Measurements from ENCODE around the gene LMLN.
"Not testable (repeated sequence)": the region's sequence is repeated elsewhere in the genome, so short reads cannot be mapped to it uniquely, and the experiment has no call there.

Gene LMLN

DNA sequence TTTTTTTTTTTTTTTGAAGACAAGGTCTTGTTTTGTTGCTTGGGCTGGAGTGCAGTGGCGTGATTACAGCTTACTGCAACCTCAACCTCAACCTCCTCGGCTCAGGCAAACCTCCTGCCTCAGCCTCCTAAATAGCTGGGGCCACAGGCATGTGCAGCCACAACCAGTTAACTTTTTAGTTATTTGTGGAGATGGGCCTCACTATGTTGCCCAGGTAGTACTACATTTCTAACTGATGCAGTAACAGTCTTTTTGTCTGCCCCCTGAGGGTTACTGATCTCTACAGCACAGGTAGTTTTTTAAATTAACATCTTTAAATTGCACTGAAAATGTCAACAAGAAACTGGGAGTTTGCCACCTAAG, 3.4 kb upstream of the LMLN start:
- DNase-seq: no peak

DNA sequence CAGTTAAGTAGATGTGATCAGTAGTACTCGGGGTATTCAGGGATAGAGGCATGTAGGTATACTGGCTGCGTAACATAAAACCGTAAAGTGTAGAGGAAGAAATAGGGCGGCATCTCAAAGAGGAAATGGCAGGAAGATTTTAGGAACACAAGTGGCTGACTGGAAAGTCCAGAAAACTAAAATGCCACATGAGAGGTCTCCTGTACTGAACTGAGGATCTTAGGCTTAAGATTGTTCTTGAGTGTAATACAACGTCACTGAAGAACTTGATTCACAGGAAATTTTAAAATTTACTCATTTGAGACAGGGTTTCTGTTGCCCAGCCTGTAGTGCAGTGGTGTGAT, 2.3 kb upstream of the LMLN start:
- DNase-seq: no peak

DNA sequence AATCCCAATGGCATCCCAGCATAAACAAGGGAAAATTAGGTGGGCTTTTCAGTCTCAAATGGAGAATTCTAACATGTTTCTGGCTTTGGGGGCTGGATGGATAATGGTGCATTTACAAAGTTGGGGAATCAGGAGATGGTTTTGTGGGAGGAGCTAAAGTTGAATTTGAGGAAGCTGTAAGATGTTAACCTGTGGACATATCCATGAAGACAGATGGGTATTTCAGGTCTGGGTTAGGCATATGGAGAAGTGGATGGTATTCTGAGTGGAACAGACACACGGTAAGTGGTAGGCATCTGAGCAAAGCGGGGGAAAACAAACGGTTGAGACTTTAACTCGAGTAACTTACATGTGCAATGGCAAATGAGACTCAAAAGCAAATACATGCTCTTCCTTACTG, 1.7 kb upstream of the LMLN start:
- no peak for DNase-seq

DNA sequence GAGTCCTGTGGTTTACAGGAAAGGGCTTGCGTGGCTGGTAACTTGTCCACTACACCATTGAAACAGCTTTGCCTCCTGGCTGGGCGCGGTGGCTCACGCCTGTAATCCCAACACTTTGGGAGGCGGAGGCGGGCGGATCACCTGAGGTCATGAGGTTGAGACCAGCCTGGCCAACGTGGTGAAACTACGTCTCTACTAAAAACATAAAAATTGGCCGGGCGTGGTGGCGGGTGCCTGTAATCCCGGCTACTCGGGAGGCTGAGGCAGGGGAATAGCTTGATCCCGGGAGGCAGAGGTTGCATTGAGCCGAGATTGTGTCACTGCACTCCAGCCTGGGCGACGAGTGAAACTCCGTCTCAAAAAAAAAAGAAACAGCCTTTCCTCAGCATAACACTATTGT, 1.2 kb upstream of the LMLN start:
- DNase-seq: not testable (repeated sequence)

DNA sequence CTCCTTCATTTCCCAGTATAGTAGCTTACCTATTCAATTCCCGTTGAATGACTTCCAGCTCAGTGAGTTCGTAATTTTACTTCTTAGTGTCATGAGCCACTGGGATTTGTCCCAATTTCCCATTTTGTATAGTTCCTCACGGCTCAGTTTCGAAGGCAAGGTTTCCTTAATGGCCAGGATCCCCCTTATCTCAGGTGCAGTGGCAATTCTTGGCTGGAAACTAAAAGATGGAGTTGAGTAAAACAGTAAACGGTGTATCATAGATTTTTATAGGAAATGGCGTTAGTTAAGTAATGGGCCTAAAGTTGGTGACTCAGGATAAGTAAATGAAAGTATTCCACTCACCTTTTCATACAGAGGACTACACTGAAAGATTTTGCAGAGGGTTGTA, 522 bp upstream of the LMLN start:
- DNase-seq: no peak

DNA sequence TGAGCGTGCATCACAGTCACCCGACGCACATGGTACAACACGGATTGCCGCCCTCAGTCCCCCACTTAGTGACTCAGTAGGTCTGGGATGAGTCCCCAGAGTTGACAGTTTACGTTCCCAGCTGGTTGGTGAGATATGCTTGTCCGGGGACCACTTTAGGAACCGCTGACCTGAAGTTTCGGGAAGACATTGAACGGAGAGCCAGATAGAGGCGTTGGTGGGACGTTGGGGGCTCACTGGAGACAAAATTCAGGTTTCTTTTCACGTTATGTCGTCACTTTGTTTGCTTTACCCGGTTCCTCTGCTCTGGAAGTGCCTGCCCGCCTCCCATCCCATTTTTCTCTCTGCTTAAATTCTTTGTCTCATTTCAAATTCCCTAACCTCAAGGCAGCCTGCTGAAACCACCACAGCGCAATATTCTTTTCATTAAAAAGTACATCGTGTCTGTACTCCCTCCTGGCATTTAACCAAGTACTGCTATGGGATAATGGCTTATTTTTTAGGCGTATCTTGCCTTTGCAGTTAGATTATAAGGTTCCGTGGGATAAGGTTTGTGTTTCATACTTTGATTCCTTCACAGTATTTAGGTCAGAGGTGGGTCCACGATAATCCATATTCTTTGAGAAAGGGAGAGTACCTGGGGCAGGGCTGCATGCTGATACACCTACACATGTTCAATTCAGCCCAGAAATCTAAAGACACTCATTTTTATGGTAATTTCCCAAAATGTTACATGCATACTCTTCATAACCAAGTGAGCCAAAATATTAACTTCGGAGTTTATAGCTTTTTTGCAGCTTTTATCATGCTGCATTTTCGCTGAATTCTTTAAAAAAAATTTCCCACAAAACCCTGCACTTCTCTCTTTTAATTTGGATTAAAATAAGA, 921 bp downstream of the LMLN start:
- no peak for DNase-seq

DNA sequence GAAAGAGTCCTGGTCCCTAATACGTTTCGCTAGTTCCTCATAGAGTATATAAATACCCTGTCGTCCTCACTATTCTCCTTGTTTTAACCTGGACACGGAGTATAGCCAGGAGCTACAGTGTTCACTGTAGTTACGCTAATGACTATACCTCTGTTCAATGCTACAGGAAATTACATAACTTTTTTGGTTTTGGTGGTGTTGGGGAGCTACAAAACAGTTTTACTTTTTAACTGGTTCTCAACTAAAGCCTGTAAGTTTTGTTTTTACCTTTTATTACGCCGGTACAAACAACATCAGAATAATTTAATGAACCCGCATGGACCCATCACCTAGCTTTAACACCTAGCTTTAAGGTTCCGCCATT, 1.5 kb downstream of the LMLN start:
- no peak for DNase-seq

DNA sequence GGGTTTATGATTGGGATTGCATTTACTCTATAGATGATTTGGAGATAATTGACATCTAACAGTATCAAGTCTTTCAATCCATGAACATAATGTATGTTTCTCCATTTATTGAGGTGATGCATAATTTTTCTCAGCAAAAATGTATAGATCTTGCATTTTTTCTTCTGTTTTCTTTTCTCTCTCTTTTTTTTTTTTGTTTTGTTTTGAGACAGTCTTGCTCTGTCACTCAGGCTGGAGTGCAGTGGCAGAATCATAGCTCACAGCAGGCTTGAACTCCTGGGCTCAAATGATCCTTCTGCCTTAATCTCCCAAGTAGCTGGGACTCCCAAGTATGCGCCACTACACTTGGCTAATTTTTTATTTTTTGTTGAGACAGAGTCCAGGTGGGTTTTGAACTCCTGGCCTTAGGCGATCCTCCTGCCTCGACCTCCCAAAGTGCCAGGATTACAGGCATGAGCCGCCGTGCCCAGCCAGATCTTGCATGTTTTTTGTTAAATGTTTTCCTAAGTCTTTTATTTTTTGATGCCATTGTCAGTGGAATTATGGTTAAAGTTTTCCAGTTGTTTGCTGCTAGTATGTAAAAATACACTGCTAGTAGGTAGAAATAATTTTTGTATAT, 3.1 kb downstream of the LMLN start:
- no peak for DNase-seq

DNA sequence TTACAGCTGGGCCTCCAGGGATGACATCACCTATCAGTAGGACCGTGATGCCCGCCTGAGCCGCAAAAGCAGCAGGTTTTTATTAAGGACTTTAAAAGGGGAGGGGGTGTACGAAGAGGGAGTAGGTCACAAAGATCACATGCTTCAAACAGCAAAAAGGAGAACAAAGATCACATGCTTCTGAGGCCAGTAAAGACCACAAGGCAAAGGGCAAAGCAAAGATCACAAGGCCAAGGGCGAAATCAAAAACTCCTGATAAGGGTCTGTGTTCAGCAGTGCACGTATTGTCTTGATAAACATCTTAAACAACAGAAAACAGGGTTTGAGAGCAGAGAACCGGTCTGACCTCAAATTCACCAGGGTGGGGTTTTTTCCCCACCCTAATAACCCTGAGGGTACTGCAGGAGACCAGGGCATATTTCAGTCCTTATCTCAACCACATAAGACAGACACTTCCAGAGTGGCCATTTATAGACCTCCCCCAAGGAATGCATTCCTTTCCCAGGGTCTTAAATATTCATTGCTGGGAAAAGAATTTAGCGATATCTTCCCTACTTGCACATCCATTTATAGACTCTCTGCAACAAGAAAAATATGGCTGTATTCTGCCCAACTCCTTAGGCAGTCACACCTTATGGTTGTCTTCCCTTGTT, 7.4 kb downstream of the LMLN start:
- not testable (repeated sequence) for DNase-seq

DNA sequence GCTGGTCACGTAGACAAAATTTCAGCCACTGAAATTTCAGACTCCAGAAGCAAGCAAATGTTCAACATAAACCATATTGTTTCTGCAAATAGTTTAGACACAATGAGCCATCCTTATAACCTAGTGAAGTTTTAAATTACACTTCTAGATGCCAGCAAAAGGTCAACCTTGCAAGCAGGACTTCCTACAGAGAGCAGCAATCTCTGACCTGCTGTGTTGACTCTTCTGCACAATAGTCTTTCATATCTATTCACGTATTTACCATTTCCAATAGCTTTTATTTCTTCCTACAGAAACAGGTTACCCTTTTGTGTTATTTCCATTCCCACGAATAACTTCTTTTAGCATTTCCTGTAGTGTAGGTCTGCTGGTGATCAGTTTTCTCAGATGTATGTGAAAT, 10.6 kb downstream of the LMLN start:
- no peak for DNase-seq

DNA sequence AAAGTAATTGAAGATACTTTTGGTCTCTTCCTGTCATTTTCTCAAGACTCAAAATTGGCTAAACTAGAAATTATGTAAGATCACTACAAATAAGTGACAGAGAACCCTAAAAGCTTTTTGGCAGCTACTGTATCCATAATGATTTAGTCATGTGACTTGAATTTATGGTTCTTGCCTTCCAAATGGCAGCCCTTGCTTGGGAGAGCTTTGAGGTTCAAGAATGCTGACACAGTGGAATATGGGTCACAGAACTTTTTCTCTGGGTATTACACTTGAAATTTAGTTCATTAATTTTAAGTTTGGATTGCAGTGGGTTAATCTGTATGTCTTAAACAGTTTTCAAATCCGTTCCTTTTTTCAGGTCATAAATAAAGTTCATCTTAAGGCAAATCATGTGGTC, 14.0 kb downstream of the LMLN start:
- DNase-seq: no peak

DNA sequence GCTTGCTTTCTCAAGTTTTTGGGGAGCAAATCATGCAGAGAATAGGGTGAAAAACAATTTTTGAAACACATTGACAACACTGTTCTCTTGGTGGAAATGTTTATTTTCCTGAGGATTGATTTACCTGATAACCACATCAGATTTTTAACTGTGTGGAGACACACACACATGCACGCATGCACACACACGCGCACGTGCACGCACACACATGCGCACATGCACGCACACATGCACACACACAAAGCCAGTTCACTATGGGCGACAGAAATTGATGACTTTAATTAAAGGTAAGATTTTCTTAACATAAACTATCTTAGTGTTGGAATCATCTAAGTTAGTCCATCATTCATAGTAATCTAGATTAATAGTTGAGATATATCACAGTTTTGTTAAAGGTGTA, 15.3 kb downstream of the LMLN start:
- no peak for DNase-seq

DNA sequence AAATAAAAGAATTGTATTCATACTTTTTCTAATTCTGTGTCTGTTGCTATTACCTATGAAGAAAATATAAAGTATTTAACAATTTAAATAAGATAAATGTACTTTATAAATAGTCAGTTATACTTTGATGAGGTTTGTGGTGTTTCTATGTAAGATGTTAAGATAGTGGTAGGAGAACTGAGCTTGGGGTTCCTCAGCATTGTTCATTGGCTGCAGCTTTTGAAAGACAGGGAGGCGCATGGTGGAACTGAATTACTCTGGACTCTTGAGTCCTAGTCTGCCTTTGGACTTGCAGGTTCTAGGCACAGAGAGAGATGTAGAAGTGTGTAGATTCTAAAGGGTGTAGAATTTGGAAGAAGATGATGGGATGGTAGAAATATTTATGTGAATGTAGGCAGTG, 23.1 kb downstream of the LMLN start:
- DNase-seq: no peak

DNA sequence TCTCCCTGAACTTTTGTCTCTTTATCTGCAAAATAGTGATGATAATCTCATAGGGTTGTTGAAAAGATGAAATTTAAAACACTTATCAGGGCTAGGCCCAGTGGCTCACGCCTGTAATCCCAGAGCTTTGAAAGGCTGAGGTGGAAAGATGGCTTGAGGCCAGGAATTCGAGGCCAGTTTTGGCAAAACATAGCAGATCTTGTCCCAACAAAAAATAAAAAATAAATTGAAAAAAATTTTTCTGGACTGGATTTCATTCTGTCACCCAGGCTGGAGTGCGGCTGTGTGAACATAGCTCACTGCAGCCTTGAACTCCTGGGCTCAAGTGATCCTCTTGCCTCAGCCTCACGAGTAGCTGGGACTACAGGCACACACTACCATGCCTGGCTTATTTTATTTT, 29.6 kb downstream of the LMLN start:
- no peak for DNase-seq

DNA sequence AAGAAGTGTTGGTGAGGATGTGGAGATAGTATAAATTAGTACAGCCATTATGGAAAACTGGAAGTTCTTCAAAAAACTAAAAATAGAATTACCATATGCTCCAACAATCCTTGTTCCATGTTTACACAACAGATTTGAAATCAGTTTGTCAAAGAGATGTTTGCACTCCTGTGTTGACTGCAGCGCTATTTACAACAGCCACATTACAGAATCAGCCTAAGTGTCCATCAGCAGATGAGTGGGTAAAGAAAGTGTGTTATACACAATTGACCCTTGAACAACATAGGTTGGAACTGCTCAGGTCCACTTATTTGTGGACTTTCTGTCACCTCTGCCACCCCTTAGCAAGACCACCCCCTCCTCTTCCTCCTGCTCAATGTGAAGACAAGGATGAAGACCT, 34.7 kb downstream of the LMLN start:
- no peak for DNase-seq

DNA sequence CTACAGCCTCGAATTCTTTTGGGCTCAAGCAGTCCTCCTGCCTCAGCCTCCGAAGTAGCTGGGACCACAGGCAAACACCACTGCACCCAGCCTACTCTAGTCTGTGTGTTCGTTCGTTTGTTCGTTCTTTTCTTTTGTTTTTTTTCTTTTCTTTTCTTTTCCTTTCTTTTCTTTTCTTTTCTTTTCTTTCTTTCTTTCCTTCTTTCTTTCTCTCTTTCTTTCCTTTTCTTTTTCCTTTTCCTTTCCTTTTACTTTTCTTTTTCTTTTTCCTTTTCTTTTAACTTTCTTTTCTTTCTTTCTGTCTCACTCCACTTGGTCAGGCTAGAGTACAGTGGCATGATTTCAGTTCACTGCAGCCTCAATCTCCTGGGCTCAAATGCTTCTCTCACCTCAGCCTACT, 36.8 kb downstream of the LMLN start:
- DNase-seq: no peak

DNA sequence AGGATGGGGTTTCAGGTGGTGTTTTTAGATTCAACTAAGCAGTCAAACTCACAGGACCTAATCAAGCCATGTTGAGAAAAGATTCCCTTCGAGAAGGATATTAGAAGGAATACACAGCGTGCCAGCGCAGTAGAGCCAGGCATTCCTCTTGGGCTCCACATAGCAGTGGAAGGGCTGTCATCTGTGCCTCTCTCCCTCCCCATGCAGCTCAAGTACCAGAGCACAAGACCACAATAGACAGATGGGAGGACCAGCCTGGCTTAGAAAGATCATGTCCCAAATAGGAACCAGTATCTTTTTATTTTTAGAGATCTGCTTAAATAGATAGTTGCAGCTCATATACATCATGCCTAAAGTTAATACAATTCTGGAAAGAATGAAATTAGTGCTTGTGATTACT, 37.9 kb downstream of the LMLN start:
- no peak for DNase-seq

DNA sequence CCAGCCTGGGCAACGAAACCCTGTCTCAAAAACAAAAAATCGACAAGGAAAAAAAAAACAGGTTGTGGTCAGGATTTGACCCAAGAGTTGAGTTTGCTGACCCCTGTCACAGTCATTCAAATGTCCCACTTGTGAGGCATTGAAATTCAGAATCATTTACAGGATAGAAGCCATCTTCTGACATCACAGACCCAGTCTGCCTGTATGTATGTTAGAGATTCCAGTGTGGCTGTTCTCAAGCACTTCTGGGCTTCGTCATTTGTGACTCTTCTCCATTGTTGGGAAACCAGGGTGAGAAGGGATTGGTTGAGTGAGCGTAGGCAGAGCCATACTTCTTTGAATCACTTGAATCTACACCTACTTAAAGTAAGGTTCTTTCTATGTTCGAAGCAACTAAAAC, 57.1 kb downstream of the LMLN start:
- no peak for DNase-seq

DNA sequence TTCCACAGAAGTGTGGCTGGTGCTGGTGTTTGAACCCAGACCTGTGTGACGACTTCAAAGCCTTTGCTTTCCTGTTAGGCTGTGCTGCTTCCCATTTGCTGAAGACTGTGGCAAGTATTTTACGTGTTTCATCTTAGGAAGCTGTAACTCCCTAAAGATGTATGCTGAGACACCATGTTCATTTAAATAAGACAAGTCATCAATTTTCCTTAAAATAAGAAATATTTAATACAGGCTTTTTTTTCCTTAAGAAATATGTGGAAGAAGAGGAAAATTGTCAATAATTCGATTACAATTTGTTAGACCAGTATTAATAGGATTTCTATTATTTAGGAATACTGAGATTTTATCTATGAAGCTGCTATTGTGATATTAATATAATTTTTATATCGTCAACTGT, 58.4 kb downstream of the LMLN start:
- DNase-seq: no peak

DNA sequence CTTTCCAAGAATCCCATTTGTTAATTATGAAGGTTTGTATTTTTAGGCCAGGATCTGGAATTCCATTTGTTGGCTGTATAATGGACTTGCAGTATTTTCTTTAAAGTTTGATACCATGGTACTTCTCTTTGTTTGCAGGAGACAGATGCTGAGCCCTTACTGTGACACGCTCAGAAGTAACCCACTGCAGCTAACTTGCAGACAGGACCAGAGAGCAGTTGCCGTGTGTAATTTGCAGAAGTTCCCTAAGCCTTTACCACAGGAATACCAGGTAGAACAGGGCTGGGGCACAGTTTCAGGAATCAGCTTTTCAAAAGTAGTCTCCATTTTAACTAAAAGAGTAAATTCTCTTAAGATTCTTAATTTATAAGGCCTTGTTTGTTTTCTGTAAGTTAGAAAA, 59.1 kb downstream of the LMLN start:
- no peak for DNase-seq

DNA sequence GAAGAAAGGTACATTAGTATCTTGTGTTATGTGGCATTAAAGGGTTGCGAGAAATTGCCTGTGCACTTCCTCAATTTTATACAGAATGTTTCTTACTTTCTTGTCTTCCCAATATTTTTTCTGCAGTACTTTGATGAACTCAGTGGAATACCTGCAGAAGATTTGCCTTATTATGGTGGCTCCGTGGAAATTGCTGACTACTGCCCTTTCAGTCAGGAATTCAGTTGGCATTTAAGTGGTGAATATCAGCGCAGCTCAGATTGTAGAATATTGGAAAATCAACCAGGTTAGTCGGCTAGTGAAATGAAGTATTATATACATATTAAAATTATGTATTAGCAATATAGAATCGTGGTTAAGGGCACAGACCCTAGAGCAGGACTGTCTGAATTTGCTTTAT, 61.3 kb downstream of the LMLN start:
- DNase-seq: no peak

DNA sequence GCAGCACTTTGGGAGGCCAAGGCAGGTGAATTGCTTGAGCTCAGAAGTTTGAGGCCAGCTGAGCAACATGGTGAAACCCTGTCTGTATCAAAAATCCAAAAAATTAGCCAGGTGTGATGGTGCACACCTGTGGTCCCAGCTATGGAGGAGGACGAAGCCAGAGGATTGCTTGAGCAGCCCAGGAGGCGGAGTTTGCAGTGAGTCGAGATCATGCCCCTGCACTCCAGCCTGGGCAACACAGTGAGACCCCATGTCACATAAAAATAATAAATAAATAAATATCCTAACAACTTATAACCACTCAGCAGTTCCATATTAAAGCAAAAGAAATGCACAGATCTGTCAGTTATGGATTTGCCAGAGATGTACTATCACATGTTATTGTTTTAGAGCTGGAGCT, 62.6 kb downstream of the LMLN start:
- no peak for DNase-seq

DNA sequence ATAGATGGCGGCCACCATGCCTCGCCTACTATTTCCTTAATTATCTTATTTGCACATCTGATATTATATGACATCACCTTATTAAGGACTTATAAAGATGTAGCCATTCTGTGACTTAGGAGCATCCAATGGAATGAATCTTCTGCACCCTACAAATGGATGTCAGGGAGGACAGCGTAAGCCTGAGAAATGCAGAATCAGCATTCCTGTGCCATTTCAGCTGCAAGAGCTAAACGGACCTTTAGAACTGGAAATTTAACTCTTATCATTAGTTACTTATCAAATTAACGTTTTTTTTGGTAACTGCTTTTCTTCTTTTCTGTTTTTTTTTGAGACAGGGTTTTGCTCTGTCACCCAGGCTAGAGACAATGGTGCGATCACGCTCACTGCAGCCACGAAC, 65.6 kb downstream of the LMLN start:
- no peak for DNase-seq

DNA sequence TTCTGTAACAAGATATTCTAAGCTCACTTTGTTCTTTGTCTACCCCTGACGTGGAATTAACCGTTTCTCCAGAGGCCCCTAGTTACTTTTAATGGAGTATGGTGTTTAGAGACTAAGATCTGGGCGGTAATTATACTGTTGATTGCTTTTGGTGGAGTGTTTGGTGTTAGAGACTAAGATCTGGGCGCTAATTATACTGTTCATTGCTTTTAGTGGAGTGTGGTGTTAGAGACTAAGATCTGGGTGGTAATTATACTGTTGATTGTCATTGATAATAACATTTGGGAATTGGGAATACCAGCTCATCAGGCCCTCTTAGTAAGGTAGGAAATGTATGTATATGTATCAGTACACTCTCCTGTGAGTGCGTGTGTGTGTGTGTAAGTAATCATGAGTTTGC, 66.6 kb downstream of the LMLN start:
- no peak for DNase-seq

All from NCI-H2107 (cell line).